NCI-H345 treated with DMSO at 0.1 percent for 48 hours (cell line): Measurements from ENCODE around the gene GALNS.
"Not testable (repeated sequence)": the region's sequence is repeated elsewhere in the genome, so short reads cannot be mapped to it uniquely, and the experiment has no call there.

Experiments
- DNase-seq: peaks from one replicate; lab custom pipeline; 2025; ENCODE audit not compliant: unreplicated experiment; lab: John Stamatoyannopoulos, UW

GALNS gene

DNA sequence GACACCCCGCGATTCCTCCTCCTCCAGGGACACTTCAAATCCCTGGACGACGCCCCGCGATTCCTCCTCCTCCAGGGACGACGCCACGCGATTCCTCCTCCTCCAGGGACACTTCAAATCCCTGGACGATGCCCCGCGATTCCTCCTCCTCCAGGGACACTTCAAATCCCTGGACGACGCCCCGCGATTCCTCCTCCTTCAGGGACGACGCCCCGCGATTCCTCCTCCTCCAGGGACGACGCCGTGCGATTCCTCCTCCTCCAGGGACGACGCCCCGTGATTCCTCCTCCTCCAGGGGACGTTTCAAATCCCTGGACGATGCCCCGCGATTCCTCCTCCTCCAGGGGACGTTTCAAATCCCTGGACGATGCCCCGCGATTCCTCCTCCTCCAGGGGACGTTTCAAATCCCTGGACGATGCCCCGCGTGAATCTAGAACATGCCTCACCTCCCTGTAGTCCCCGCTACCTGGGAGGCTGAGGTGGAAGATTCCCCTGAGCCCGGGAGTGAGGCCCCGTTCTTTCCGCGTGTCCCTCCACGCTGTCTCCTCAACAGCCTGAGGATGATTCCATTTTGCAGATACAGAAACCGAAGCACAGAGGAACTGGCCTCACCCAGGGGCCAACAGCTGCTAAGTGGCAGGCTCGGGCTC, 33.1 kb upstream of the GALNS start:
- DNase-seq = not testable (repeated sequence)

DNA sequence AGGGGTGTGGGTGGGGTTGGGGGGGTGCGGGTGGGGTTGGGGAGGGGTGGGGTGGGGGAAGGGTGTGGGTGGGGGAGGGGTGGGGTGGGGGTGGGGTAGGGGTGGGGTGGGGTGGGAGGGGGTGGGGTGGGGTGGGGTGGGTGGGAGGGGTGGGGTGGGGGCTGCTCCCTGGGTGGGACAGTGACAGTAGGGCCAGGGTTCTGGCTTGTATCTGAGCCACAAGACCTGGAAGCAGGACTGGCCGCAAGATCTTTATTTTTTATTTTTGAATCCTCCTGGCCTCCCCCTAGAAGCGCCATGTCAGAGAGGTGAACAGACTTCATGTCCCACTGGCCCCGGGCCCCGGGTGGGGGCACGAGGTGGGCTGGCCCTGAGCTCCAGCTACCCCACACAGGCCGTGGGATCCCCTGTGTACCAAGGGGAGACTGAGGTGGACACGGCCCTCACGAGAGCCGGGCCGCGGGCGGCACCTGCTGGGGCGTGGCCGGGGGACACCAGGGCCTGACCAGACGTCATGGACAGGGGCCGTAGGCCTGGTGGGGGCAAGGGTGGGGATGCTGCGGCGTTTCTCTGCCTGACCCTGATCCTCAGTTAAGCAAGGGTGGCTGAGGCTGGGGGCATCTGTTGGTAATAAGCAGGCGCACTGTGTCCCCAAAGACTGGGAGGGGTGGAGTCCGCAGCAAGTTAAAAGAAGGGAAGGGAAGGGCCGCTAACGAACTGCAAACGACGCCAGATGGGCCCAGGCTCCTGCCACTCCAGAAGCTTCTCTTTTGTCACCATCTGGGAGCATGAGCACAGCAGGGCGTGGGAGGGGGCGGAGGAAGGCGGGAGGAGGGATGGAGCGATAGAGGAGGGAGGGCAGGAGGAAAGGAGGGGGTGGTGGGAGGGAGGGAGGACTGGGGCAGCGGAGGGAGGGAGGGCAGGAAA, 32.0 kb upstream of the GALNS start:
- no peak for DNase-seq

DNA sequence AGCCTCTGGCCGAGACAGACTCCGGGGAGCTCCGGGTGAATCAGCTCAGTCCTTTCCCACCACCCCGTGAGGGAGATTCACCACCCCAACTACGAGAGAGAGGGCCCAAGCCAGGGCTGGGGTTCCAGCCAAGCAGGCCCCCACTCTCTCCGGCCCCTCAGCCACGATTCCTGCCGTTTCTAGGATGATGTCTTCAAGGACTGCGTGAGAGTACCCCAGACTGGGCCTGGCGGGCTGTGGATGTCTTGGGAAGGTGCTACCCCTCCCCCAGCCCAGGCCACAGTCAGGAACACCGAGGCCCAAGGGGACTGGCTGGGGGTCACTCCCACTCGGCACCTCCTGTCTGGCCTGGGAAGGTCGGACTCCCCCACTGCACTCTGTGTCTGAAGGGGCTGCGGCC, 31.3 kb upstream of the GALNS start:
- no peak for DNase-seq

DNA sequence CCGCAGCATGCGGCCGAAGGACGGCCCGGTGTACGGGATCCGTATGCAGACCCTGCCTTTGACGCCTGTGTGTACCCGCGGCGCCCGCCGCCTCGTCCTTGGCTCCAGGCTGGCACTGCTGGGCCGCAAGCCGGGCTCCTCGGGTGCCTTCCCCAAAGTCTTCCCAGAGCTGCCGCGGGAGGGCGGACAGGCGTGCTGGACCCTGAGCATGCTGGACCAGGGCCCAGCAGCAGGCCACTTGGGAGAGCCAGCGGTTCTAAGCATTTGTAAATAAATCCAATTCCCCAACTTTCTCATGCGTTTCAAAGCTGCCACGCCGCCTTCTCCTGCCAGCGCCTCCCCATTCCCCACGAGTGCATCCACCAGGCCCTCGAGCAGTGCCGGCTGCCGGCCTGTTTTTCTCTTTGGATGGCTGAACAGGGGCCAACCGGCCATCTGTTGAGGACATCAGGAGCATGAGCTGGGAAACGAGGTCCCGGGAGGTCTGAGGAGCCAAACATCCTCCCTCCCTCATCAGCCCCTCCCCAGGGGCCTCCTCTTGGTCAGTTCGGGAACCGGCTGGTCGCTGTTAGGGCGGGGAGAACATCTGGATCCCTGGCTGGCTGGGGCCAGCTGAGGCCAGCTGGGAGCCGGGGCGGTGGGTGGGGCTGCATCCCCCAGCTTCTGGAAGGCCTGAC, 30.2 kb upstream of the GALNS start:
- no peak for DNase-seq

DNA sequence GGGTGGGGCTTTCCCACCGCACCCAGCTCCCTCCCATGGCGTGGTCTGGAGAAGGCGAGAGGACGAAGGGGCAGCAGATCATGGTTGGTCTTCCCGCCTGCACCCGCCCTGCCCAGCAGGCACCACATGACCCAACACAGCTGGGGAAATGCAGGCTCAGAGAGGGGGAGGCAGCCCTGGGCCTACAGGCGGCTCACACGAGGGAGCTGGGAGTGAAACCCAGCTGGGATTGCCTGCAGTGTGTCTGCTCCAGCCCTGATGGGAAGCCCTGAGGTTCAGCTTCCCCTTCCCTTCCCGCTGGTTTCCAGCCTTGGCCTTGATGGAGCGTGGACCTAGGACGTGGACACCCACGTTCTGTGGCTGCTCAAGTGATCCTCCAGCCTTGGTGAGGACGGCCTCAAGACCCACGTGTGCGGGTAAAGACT, 29.7 kb upstream of the GALNS start:
- no peak for DNase-seq

DNA sequence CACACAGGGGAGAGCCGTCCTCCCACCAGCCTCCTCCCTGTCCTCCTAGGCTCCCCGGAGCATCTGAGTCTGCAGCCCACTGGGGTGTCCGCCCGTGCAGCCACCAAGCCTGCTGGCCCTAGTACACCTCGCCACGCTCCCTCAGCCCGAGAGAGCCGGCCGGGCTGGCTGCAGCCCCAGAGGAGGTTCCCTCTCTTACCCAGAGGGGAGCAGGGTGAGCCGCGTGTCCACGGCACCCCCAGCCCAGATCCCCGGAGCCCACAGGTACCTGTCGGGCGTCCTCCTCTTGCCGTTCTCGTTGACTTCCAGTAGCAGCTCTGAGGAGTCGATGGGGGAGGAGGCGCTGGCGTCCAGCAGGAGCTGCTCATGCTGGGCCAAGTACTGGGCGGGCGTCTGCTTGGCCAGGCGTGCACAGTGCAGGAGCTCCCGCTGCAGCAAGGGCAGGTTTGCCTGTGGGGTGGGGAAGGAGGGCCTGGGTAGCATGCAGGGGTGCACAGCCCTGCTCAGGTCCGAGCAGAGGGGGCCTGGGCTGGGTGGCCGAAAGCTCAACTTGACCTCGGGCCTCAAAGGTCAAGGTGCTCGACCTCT, 29.0 kb upstream of the GALNS start:
- no peak for DNase-seq

DNA sequence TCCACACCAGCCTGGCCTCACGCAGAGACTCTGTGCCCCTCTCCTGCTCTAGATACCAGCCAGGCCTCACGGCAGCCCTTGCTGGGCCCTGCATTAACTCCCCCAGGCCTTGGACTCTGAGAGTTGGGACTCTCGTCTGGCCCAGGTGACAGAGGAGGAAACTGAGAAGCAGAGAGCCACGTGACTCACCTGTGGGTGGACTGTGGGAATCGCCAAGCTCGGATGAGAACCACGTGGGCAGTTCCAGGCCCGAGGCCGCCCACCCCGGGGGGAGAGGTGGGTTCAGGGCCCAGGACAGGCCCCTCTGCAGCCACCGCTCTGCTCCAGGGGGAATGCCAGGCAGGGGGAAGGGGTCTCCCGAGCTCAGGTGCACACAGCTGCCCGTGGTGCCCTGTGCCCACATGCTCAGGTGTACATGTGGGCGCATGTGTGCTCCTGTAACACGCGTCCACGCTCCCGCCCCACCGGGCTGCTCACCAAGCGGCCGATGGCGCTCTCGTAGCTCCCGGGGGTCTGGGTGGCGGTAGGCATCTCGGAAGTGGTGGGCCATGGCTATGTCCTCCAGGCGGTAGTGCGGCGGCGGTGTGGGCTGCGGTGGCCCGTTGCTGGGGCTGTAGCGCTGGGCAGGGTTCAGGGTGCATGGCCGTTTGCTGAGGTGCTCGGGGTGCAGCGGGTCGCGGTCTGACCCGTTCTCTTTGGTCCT, 28.0 kb upstream of the GALNS start:
- no peak for DNase-seq

DNA sequence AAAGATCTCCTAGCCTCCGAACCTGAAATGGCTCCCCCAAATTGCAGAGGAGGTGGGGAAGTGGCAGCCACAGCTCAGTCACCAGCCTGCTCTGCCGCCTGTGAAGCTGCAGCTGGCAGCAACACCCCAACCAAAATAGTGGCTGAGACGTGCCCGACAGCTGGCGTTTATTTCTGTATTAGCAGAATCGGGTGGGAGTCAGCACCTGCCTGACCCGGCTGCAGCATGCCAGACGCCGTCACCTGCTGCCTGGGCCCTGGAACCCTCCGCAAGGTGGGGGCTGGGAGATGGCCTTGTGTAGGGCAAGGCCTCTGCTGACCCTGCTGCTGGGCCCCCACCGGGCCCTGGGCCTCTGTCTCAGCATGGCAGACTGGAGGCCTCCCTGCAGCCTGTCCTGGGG, 27.2 kb upstream of the GALNS start:
- DNase-seq = no peak

DNA sequence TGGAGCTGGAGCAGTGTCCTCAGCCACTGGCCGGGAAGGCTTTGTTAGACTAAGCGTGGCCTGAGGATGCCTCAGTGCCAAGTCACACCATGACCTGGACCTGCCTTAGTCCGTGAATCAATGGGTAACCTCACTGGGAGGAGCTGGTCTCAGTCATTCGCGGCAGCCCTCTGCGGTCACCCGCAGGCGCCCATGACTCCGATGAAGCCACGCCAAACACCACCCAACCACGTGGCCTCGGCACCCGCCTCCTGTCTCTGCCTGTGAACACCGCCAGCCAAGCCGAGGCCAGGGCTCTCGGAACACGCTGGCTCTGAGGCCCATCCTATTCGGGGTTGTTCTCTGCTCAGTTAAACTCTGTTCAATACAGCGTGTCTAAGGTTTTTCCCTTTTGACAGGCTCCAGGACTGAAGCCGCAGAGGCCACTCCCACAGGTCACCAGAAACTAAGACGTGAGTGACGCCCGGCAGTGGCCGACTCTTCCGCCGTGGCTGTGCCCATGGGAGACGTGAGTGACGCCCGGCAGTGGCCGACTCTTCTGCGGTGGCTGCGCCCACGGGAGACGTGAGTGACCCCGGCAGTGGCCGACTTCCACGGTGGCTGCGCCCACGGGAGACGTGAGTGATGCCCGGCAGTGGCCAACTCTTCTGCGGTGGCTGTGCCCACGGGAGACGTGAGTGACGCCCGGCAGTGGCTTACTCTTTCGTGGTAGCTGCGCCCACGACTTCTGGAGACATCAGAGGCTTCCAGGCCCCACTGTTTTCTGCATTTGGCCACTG, 26.6 kb upstream of the GALNS start:
- DNase-seq = no peak

DNA sequence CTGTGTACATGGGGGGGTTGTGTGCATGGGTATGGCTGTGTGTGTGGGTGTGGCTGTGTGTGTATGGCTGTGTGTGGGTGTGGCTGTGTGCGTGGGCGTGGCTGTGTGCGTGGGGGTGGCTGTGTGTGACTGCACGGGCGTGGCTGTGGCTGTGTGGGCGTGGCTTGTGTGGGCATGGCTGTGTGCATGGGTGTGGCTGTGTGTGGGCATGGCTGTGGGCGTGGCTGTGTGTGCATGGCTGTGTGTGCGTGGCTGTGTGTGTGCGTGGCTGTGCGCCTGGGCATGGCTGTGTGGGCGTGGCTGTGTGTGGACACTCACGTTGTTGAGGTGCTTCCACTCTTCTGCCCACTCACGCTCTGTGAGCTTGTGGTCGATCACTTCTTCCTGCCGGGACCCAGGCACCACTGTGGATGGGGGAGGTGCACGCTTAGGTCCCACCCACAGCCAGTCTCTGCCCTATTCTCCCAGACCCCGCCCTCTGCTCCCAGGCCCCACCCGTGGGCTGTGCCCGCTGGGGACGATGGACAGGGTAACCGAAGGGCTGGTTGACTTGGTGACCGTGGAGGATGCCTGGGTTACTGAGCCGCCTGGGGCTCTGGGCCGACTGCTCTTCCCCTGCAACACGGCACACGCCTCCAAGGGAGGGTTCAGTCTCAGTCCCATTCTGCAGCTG, 25.7 kb upstream of the GALNS start:
- DNase-seq = no peak

DNA sequence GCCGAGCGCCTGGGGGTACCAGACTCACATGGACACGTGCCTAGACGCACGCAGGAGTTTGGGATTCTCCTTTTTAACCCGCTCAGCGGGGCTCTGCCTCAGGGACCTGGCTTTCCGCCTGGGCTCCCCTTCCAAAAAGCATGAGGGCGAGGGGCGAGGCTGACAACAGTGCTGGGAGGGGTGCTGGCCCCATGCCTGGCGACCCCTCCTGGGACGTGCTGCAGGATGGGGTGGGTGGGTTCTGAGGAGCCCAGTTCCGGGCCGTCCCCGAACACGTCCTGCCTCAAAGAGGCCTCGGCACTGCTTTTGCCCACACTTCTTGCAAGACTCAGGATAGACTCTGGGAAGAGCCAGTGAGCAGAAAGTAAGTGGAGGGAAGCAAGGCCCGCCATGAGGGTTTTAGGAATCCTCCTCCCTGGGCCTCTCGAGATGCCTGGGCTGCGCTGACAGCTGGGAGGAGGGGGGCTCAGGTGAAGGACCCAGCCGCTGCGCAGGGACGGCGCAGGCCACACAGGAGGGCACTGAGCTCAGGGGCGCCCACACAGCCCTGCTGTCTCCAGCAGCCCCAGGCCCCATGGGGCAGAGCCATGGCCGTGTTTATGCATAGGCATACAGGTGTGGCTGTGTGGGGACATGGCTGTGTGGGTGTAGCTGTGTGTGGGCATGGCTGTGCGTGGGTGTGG, 25.1 kb upstream of the GALNS start:
- DNase-seq = no peak

DNA sequence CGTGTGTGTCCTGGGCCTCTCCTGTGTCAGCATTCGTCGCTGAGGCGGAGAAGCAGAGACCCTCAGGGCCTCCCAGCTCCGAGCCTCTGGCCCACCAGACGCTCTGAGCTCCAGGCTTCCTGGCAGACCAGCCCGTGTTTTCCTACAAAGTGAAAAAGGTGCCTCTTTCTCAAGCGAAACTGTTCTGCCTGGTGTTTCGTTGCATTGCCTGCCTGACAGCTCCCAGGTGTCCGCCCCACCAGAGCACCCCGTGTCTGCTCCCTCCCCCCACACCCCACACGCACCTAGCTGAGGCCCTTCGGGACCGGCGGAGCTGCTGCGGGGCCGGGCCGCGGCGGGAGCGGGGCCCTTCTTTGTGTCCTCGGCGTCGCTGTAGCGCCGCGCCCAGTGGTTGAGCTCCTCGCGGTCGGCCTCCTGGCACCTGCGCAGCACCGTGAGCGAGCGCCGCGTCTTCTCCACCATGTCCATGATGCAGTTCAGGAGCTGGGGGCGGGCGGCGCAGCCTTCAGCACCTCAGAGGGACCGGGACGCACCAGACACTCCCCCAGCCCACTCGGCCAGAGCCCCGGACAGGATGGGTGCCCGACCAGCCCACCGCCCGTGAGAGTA, 24.4 kb upstream of the GALNS start:
- no peak for DNase-seq

DNA sequence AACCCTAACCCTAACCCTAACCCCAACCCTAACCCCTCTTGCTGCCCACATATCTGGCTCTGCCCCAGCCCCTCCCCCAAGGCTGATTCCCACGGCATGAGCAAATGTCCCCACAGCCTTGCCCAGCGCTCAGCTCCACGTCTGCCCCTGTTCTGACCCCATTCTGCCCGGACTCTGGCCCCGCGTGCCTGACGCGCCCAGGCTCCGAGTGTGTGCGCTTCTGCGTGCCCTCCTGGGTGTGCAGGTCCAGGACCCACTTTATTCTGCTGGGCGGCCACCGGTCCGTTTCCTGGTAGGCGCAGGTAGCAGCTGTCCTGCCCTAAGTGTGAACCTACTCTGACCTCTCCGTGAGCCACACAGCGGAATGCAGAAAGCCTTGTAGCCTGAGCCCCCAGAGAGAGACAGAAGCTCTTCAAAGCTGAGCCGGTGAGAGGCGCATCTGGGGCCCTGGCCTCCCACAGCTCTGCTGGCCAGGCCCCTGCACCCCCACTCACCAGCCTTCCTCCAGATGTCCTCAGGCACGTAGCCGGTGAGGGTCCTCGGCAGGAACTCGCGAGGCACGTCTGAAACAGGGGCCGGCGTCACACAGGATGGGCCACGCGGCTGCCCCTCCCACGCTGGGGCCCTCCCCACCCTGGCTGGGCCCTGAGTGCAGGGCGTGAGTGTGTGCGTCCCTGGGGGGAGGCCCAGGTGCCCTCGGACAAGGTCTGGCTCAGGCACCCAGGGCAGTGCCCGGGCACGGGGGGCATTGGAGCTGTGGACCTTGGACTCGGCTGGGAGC, 23.7 kb upstream of the GALNS start:
- DNase-seq = no peak

DNA sequence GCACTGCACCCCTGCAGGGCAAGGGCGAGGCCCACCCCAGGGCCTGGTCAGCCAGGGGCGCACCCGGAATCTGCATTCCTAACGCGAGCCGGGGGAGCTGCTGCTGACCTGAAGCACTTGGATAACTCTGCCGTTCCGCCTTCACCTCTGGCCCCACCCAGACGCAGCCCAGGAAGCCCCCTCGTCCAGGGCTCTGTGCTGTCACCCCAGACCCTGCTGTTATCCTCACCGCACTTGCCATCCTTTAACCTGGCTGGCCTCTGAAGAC, 23.0 kb upstream of the GALNS start:
- no peak for DNase-seq

DNA sequence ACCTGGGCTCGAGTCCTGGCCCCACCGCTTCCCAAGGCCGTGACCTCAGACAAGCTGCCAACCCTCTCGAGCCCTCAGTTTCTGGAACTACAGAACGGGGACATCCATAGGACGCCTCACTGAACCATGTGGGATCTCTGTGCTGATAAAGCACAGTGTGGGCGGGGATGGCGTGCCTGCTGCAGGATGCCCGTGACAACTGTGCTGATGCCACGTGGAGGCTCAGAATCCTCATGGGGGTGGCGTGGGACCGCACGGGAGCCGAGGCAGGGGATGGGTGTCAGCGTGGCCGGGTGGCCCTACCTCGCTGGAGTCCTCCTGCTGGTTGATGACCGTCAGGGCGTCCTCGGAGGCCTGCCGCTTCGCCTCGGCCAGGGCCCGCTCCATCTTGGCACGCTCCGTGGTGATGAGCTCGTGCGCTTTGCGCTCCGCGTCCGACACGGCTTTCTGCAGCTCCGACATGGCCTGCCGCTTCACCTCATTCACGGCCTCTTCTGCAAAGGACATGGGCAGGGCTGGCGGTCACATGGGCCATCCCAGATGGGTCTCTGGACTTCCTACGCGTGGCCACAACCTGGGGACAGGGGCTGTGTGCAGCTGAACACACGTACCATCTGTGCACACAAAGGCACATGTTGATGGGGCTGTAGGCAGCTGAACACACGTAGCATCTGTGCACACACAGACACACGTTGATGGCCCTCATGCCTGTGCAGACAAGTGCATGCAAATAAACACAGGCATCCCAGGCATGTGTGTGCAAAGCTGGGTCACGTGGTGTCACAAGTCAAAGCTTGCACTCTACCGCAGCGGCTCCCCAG, 22.4 kb upstream of the GALNS start:
- no peak for DNase-seq

DNA sequence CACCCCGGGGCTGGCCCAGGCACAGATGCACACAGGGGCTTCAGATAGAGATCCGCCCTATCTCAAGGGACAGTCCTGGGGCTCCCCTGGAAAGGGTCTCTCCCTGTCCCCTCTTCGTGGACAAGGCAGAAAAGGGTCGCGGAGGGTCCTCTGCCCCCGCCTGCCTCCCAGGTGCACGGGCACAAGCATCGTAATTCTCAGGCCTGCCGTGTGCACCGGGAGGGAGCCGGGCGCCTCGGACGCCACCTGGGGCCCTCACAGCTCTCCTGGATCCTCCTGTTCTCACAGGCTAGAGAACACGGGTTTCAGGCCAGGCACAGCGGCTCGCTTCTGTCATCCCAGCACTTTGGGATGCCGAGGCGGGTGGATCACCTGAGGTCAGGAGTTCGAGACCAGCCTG, 21.6 kb upstream of the GALNS start:
- no peak for DNase-seq

DNA sequence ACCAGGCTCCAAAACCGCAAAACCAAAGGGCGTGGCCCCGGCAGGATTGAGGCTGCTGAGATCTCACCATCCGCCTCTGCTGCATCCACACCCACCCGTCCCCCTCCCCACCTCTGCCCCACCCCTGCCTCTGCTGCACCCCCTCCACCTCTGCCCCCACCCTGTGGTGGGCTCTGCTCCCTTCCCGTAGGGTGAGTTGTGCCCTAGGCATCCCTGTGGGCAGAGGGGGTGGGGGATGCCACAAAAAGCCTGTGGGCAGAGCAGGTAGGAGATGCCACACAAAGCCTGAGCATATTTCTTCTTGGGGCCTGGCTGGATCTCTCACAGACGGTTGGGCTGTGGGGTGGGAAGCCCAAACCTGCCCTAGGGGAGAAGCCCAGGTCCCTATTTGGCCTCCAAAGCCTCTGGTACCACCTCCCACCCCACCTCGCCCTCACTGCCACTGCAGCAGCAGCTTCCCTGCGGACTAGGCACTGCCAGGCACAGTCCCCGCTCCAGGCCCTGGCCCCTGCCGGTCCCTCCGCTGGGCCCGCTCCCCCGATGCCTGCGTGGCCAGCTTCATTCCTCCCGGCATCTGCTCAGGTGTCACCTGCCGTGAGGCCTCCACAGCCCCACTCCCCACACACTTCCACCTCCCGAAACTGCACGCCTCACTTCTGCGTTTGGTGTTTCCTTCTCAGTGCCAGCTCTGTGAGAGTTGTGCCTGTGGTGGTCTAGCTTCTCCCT, 21.0 kb upstream of the GALNS start:
- no peak for DNase-seq
